K562 (cell line): ENCODE measurements around the gene TBC1D25. TPM values are rescaled to one million over a fixed set of nuclear protein-coding genes. Genes with fewer than 3 reads are reported as not detected.

ENCODE experiments used
- ATAC-seq: fragments of 200-7000 bp; cut with Tn5 transposase; 3 replicates; pipeline ENCODE4 v1.9.1; 2020; ENCODE audit warnings: moderate library complexity
- BruUV-seq: library from RNA; stranded (reverse); fragments of 400-500 nt; replicated peaks from 2 replicates; lab custom pipeline; 2021; lab: Mats Ljungman, UMichigan
- CTCF ChIA-PET: fragments of 300-600 bp; formaldehyde crosslinking; extraction: SDS; loops from one replicate; lab custom pipeline; 2021; ENCODE audit warnings: low intra/inter-chr PET ratio; lab: Yijun Ruan, JAX
- POLR2A ChIA-PET: fragments of 300-600, 350-650 bp; sonication (Branson Sonifier 250); formaldehyde crosslinking; extraction: SDS; loops from one replicate; lab custom pipeline; 2021; ENCODE audit warnings: antibody characterized with exemption, inconsistent platforms; lab: Yijun Ruan, JAX
- DNase-seq, 4 experiments: peaks; one replicate each; pipeline versions ENCODE4 v3.0.0 to v3.0.0-alpha.2; 2011 to 2018; ENCODE audit warnings: low spot score in 3 of 4, mixed read lengths in 3 of 4; ENCODE audit errors: extremely low read depth in 1 of 4
- FAIRE-seq: peaks from 2 replicates; lab custom pipeline; 2011; peaks lifted over from hg19 to GRCh38; lab: Jason Lieb, UNC
- H2AFZ ChIP-seq: 2 replicates; pipeline ENCODE4 v1.6.0; 2011; ENCODE audit warnings: low read depth, low read length, control low read depth, inconsistent platforms
- H3K27ac ChIP-seq: fragments of 200-600 bp; 3 replicates; pipeline ENCODE4 v1.8.0; 2011; ENCODE audit warnings: low read depth, mild to moderate bottlenecking, control low read depth, inconsistent platforms, low read length, moderate library complexity, mixed read lengths; ENCODE audit errors: extremely low read depth
- H3K27me3 ChIP-seq, 2 experiments: fragments of 300-600 bp in 1 of 2; 2 replicates in 1 of 2; 3 replicates in 1 of 2; pipeline versions ENCODE4 v1.6.0 to v1.8.0; 2011; ENCODE audit warnings: inconsistent platforms in 2 of 2, low read length in 2 of 2, mild to moderate bottlenecking in 1 of 2, mixed read lengths in 1 of 2, moderate library complexity in 1 of 2; ENCODE audit not compliant: control insufficient read depth in 2 of 2, insufficient read depth in 2 of 2
- H3K36me3 ChIP-seq: fragments of 300-600 bp; 3 replicates; pipeline ENCODE4 v1.8.0; 2011; ENCODE audit warnings: mild to moderate bottlenecking, low read length, inconsistent platforms; ENCODE audit not compliant: control insufficient read depth, insufficient read depth
- H3K4me1 ChIP-seq, 2 experiments: fragments of 200-600 bp in 1 of 2; replicated peaks in 1 of 2; 2 replicates in 1 of 2; 3 replicates in 1 of 2; pipeline versions ENCODE4 v1.5.1 to v1.8.0; 2011; ENCODE audit warnings: inconsistent platforms in 2 of 2, low read length in 2 of 2, mild to moderate bottlenecking in 1 of 2, mixed read lengths in 1 of 2, moderate library complexity in 1 of 2; ENCODE audit not compliant: control insufficient read depth in 2 of 2, insufficient read depth in 2 of 2
- H3K4me2 ChIP-seq: 2 replicates; pipeline ENCODE4 v1.6.1; 2011; ENCODE audit warnings: low read length, control low read depth, inconsistent platforms, mixed read lengths; ENCODE audit not compliant: insufficient read depth
- H3K4me3 ChIP-seq: fragments of 200-600 bp; sonication (generic), shearing (Covaris generic); 2 replicates; pipeline ENCODE4 v1.5.1; 2016; ENCODE audit warnings: control low read depth, inconsistent platforms
- H3K79me2 ChIP-seq: fragments of 200-600 bp; 3 replicates; pipeline ENCODE4 v1.8.0; 2011; ENCODE audit warnings: low read length, inconsistent platforms; ENCODE audit not compliant: control insufficient read depth, insufficient read depth
- H3K9ac ChIP-seq, 2 experiments: 2 replicates each; pipeline versions ENCODE4 v1.6.0 to v1.6.1; 2011; ENCODE audit warnings: low read depth in 2 of 2, low read length in 2 of 2, control low read depth in 1 of 2, inconsistent platforms in 1 of 2, mild to moderate bottlenecking in 1 of 2, mixed read lengths in 1 of 2; ENCODE audit not compliant: insufficient read depth in 1 of 2
- H3K9me1 ChIP-seq: one replicate; pipeline ENCODE4 v1.6.0; 2011; ENCODE audit warnings: inconsistent platforms, mild to moderate bottlenecking, low read length, moderate library complexity; ENCODE audit not compliant: control insufficient read depth, insufficient read depth
- H3K9me3 ChIP-seq: replicated peaks from 2 replicates; pipeline ENCODE4 v1.5.1; 2011; ENCODE audit warnings: low read depth, low read length, inconsistent platforms; ENCODE audit not compliant: control insufficient read depth, insufficient read depth
- H4K20me1 ChIP-seq: replicated peaks from 2 replicates; pipeline ENCODE4 v1.6.1; 2011; ENCODE audit warnings: low read length, inconsistent platforms, mixed read lengths; ENCODE audit not compliant: control insufficient read depth, insufficient read depth
- ARID2 ChIP-seq: fragments of 450-650 bp; IDR thresholded peaks from 2 replicates; pipeline ENCODE4 v1.6.1; 2017; ENCODE audit warnings: antibody characterized with exemption, mild to moderate bottlenecking
- ARNT ChIP-seq, 2 experiments: fragments of 450-650 bp; IDR thresholded peaks; 2 replicates each; pipeline ENCODE4 v1.6.1; 2016; ENCODE audit warnings: mild to moderate bottlenecking in 1 of 2
- CEBPG ChIP-seq, 3 experiments: fragments of 200-800 bp in 1 of 3; sonication (Bioruptor generic) in 1 of 3; sonication (generic) in 1 of 3; formaldehyde crosslinking in 1 of 3; IDR thresholded peaks in 2 of 3; conservative IDR thresholded peaks in 1 of 3; 2 replicates each; pipeline versions ENCODE4 v1.6.1 to v1.8.0; 2016 to 2022; ENCODE audit warnings: missing compliant biosample characterization in 2 of 3, missing genetic modification characterization in 2 of 3, mild to moderate bottlenecking in 1 of 3, missing genetic modification reagents in 1 of 3
- CXXC5 ChIP-seq: fragments of 250-450 bp; sonication (Bioruptor Pico); IDR thresholded peaks from 2 replicates; pipeline ENCODE4 v1.8.0; 2022; ENCODE audit warnings: inconsistent platforms, mild to moderate bottlenecking, moderate library complexity
- DIDO1 ChIP-seq: fragments of 450-650 bp; IDR thresholded peaks from 2 replicates; pipeline ENCODE4 v1.6.1; 2016; ENCODE audit warnings: low read depth, missing biosample characterization, missing genetic modification characterization
- JUN ChIP-seq, 2 experiments: sonication (generic) in 1 of 2; formaldehyde crosslinking in 1 of 2; IDR thresholded peaks; 2 replicates each; pipeline versions ENCODE4 v1.6.1 to v1.8.0; 2012 to 2022; ENCODE audit warnings: borderline replicate concordance in 2 of 2, mild to moderate bottlenecking in 2 of 2, improper control_type of control experiment in 1 of 2, low read depth in 1 of 2, low read length in 1 of 2, missing genetic modification reagents in 1 of 2
- MCM5 ChIP-seq: fragments of 450-650 bp; IDR thresholded peaks from 2 replicates; pipeline ENCODE4 v1.6.1; 2016; ENCODE audit warnings: low read depth
- PML ChIP-seq: IDR thresholded peaks from 2 replicates; pipeline ENCODE4 v1.6.1; 2012; ENCODE audit warnings: low read length, inconsistent platforms
- PYGO2 ChIP-seq: fragments of 450-650 bp; IDR thresholded peaks from 2 replicates; pipeline ENCODE4 v1.6.1; 2016; ENCODE audit warnings: mild to moderate bottlenecking, missing genetic modification characterization, moderate library complexity, missing compliant biosample characterization
- RBM14 ChIP-seq: fragments of 200-400 bp; formaldehyde crosslinking; IDR thresholded peaks from 2 replicates; pipeline ENCODE4 v1.6.1; 2018; ENCODE audit warnings: low read depth, mild to moderate bottlenecking, low read length, moderate library complexity, borderline replicate concordance; ENCODE audit not compliant: insufficient read depth
- TBL1XR1 ChIP-seq, 2 experiments: IDR thresholded peaks; 2 replicates each; pipeline ENCODE4 v1.6.1; 2012; ENCODE audit warnings: improper control_type of control experiment in 2 of 2, low read length in 2 of 2, mild to moderate bottlenecking in 1 of 2
- TFAP4 ChIP-seq: sonication (generic); formaldehyde crosslinking; IDR thresholded peaks from 2 replicates; pipeline ENCODE4 v1.8.0; 2022; ENCODE audit warnings: missing genetic modification reagents, mild to moderate bottlenecking, moderate library complexity, borderline replicate concordance
- TGIF2 ChIP-seq: sonication (generic); formaldehyde crosslinking; IDR thresholded peaks from 2 replicates; pipeline ENCODE4 v1.8.1; 2022; ENCODE audit warnings: mild to moderate bottlenecking, missing genetic modification reagents, moderate library complexity
- ZNF134 ChIP-seq: fragments of 250-450 bp; sonication (Bioruptor Pico); conservative IDR thresholded peaks from 2 replicates; pipeline ENCODE4 v1.4.0; 2020
- ZNF280A ChIP-seq: fragments of 450-650 bp; IDR thresholded peaks from 2 replicates; pipeline ENCODE4 v1.6.1; 2018; ENCODE audit warnings: mild to moderate bottlenecking, low read depth; ENCODE audit not compliant: partially characterized antibody
- ZNF431 ChIP-seq: sonication (generic); formaldehyde crosslinking; IDR thresholded peaks from 2 replicates; pipeline ENCODE4 v1.8.0; 2022; ENCODE audit warnings: mild to moderate bottlenecking, missing genetic modification reagents
- ZNF764 ChIP-seq: fragments of 250-450 bp; sonication (Bioruptor Pico); IDR thresholded peaks from 2 replicates; pipeline ENCODE4 v1.4.0; 2020; ENCODE audit warnings: low read depth, mild to moderate bottlenecking, moderate library complexity
- ZNF830 ChIP-seq: fragments of 250-450 bp; sonication (Bioruptor Pico); IDR thresholded peaks from 2 replicates; pipeline ENCODE4 v1.5.0; 2021; ENCODE audit warnings: mild to moderate bottlenecking
- WGBS: fragments of 100-300 bp; shearing (Covaris generic); methylation state at CpG from one replicate; pipeline ENCODE4 v1.1.6; 2016; ENCODE audit warnings: low coverage, mixed read lengths; ENCODE audit not compliant: insufficient coverage; ENCODE audit errors: missing lambda C conversion rate; 5-methylcytosine and 5-hydroxymethylcytosine counted together
- in situ Hi-C: fragments of 300-500 bp; cut with MboI; formaldehyde crosslinking; loops from 4 replicates; pipeline ENCODE4 v1.15.0; 2018; ENCODE audit warnings: inconsistent platforms, mixed read lengths
- intact Hi-C: fragments of 100-400 bp; cut with micrococcal nuclease; formaldehyde crosslinking; loops from 2 replicates; pipeline ENCODE4 v1.14.2; 2022
- polyA plus RNA-seq, 8 experiments: library from polyadenylated mRNA; depleted of rRNA in 4 of 8; stranded (reverse) in 5 of 8; unstranded in 3 of 8; fragments of >200 nt; fragmentation: Nextera tagmentation in 2 of 8; fragmentation: Illumina TruSeq in 1 of 8; extraction: Ambion mirVana in 2 of 8; extraction: Trizol in 1 of 8; gene quantifications; 2 replicates each; pipeline versions ENCODE4 v1.2.1 to v1.2.3, GENCODE V29; 2011 to 2014; ENCODE audit warnings: inconsistent platforms in 1 of 8, missing spikeins in 1 of 8
- total RNA-seq, 7 experiments: library from RNA; depleted of rRNA in 6 of 7; stranded (reverse); fragments of >200 nt in 6 of 7; fragmentation: Illumina TruSeq in 2 of 7; extraction: Trizol in 2 of 7; gene quantifications; 2 replicates each; pipeline versions ENCODE4 v1.2.1 to v1.2.3, GENCODE V29; 2011 to 2021; ENCODE audit warnings: low replicate concordance in 1 of 7

The TBC1D25 gene
- total and polyA plus RNA-seq, 9 of the 15 experiments (the other 6 are each of a cell fraction or from before 2014, with no cell fraction given) = 0.62 to 10.6 (median 3.9) TPM

GRCh38 chrX:48497871-48498270 is 41.6 kb upstream of the TBC1D25 start:
- intact Hi-C loops (loop anchor here (10.0 kb wide), 1 partner anchor 663 kb away; the partner anchor contains the start of gene ZNF81), in situ Hi-C loops (loop anchor here (25.0 kb wide), 1 partner anchor 636 kb away; no protein-coding TSS in a partner anchor)
- Histone ChIP-seq H3K36me3 (no peaks in the 10 kb centered on the region), H3K4me2 (no peak overlapping the region), H3K79me2 (no peaks in the 10 kb centered on the region), H3K27ac (no peak overlapping the region), H2AFZ (no peak overlapping the region), H4K20me1 (no peaks in the 10 kb centered on the region), H3K9me1 (no peaks in the 10 kb centered on the region), H3K9ac (no peak overlapping the region), H3K27me3 (no peaks in the 10 kb centered on the region), H3K9me3 (no peaks in the 10 kb centered on the region), H3K4me1 (peaks cover 8 to 10% of the 10 kb centered on the region in 2 experiments; a peak in 4 of 5 replicates), H3K4me3 (no peak overlapping the region)
- no TSS peak for BruUV-seq
- ChIA-PET POLR2A (no interaction called here), CTCF (no interaction called here)
- no peak for ATAC-seq
- FAIRE-seq = no peak
- 20% methylated on average over 3 of the region's 5 CpGs for WGBS
- TF ChIP-seq TGIF2 (no peak), ARID2 (no peak), MCM5 (no peak), ZNF134 (CRISPR knock-in tag) (no peak), CEBPG (CRISPR knock-in tag; IDR thresholded peaks at IDR 0.05) (no peak), CEBPG (tag; conservative IDR thresholded peaks at IDR 0.05 in 1 of 2, IDR thresholded peaks at IDR 0.05 in 1 of 2) (no peak), TFAP4 (CRISPR knock-in tag) (no peak), PYGO2 (no peak), ZNF280A (no peak), CXXC5 (CRISPR knock-in tag) (no peak), ARNT (IDR thresholded peaks at IDR 0.05) (no peak), ZNF830 (CRISPR knock-in tag) (no peak), RBM14 (no peak), PML (no peak), DIDO1 (tag) (no peak), ZNF764 (CRISPR knock-in tag) (no peak), JUN (IDR thresholded peaks at IDR 0.05; ENCODE audit: borderline replicate concordance, low read depth, low read length) (no peak), JUN (CRISPR knock-in tag; IDR thresholded peaks at IDR 0.05; ENCODE audit: borderline replicate concordance) (no peak), TBL1XR1 (IDR thresholded peaks at IDR 0.05; ENCODE audit: low read length in 2 of 2) (no peak), ZNF431 (no peak)
- no peak for DNase-seq
